ENCODE results near the gene THBS4. TPM values are rescaled to one million over a fixed set of nuclear protein-coding genes. Genes with fewer than 3 reads are reported as not detected.

The THBS4 gene
- total and polyA plus RNA-seq, 10 of the 15 experiments (the other 5 are each of a cell fraction or from before 2014, with no cell fraction given): 0.31 to 1.7 (median 0.75) TPM

- no peak for TF ChIP-seq KLF5 (IDR thresholded peaks at IDR 0.05; ENCODE audit: partially characterized antibody)
- no peak for TF ChIP-seq IRF5 (IDR thresholded peaks at IDR 0.05; ENCODE audit: borderline replicate concordance)
- no peak for TF ChIP-seq BHLHE40 (IDR thresholded peaks at IDR 0.05; ENCODE audit: borderline replicate concordance in 1 of 2, low read depth in 2 of 2, low read length in 1 of 2)
- TF ChIP-seq, protein P1, sequence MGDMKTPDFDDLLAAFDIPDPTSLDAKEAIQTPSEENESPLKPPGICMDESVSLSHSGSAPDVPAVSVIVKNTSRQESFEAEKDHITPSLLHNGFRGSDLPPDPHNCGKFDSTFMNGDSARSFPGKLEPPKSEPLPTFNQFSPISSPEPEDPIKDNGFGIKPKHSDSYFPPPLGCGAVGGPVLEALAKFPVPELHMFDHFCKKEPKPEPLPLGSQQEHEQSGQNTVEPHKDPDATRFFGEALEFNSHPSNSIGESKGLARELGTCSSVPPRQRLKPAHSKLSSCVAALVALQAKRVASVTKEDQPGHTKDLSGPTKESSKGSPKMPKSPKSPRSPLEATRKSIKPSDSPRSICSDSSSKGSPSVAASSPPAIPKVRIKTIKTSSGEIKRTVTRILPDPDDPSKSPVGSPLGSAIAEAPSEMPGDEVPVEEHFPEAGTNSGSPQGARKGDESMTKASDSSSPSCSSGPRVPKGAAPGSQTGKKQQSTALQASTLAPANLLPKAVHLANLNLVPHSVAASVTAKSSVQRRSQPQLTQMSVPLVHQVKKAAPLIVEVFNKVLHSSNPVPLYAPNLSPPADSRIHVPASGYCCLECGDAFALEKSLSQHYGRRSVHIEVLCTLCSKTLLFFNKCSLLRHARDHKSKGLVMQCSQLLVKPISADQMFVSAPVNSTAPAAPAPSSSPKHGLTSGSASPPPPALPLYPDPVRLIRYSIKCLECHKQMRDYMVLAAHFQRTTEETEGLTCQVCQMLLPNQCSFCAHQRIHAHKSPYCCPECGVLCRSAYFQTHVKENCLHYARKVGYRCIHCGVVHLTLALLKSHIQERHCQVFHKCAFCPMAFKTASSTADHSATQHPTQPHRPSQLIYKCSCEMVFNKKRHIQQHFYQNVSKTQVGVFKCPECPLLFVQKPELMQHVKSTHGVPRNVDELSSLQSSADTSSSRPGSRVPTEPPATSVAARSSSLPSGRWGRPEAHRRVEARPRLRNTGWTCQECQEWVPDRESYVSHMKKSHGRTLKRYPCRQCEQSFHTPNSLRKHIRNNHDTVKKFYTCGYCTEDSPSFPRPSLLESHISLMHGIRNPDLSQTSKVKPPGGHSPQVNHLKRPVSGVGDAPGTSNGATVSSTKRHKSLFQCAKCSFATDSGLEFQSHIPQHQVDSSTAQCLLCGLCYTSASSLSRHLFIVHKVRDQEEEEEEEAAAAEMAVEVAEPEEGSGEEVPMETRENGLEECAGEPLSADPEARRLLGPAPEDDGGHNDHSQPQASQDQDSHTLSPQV (IDR thresholded peaks at IDR 0.05): no peak
- TF ChIP-seq E4F1 (IDR thresholded peaks at IDR 0.05; ENCODE audit: borderline replicate concordance, partially characterized antibody): no peak
- TF ChIP-seq, protein P2, sequence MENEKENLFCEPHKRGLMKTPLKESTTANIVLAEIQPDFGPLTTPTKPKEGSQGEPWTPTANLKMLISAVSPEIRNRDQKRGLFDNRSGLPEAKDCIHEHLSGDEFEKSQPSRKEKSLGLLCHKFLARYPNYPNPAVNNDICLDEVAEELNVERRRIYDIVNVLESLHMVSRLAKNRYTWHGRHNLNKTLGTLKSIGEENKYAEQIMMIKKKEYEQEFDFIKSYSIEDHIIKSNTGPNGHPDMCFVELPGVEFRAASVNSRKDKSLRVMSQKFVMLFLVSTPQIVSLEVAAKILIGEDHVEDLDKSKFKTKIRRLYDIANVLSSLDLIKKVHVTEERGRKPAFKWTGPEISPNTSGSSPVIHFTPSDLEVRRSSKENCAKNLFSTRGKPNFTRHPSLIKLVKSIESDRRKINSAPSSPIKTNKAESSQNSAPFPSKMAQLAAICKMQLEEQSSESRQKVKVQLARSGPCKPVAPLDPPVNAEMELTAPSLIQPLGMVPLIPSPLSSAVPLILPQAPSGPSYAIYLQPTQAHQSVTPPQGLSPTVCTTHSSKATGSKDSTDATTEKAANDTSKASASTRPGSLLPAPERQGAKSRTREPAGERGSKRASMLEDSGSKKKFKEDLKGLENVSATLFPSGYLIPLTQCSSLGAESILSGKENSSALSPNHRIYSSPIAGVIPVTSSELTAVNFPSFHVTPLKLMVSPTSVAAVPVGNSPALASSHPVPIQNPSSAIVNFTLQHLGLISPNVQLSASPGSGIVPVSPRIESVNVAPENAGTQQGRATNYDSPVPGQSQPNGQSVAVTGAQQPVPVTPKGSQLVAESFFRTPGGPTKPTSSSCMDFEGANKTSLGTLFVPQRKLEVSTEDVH (IDR thresholded peaks at IDR 0.05; ENCODE audit: low read depth, partially characterized antibody): no peak
- no peak for TF ChIP-seq BCL11A (IDR thresholded peaks at IDR 0.05; ENCODE audit: low read depth, low read length)
Observed at GRCh38 chr5:80048084-80048780, 13.1 kb downstream of the THBS4 start (continued).

Data from GM12878 (cell line).